OCI-LY3 (cell line): ENCODE results near the gene TNFAIP2.

Experiments
- H2AFZ ChIP-seq: fragments of 200-600, 300-600 bp; shearing (Covaris generic); 2 replicates; pipeline ENCODE4 v1.6.0; 2014; ENCODE audit warnings: antibody characterized with exemption, low read depth, low read length
- H3K27ac ChIP-seq: fragments of 200-600, 300-600 bp; sonication (generic); 2 replicates; pipeline ENCODE4 v1.5.1; 2014; ENCODE audit warnings: mild to moderate bottlenecking, low read length, moderate library complexity, mixed read lengths
- H3K27me3 ChIP-seq: fragments of 200-600, 300-600 bp; sonication (generic); 2 replicates; pipeline ENCODE4 v1.6.1; 2014; ENCODE audit warnings: low read depth, low read length, mixed read lengths
- H3K36me3 ChIP-seq: fragments of 200-600, 300-600 bp; sonication (generic); replicated peaks from 2 replicates; pipeline ENCODE3; 2014; ENCODE audit warnings: low read depth, low read length, mixed read lengths
- H3K4me1 ChIP-seq: fragments of 300-600, 200-600 bp; sonication (generic); 2 replicates; pipeline ENCODE4 v1.6.1; 2014; ENCODE audit warnings: low read length, mixed read lengths
- H3K4me2 ChIP-seq: fragments of 200-600, 300-600 bp; sonication (generic); 2 replicates; pipeline ENCODE4 v1.6.1; 2014; ENCODE audit warnings: low read length, mixed read lengths
- H3K4me3 ChIP-seq: fragments of 300-600, 200-600 bp; sonication (generic); 2 replicates; pipeline ENCODE4 v1.5.1; 2014; ENCODE audit warnings: antibody characterized with exemption, mild to moderate bottlenecking, low read length, moderate library complexity
- H3K79me2 ChIP-seq: fragments of 300-600, 200-600 bp; shearing (Covaris generic); 2 replicates; pipeline ENCODE4 v1.6.1; 2014; ENCODE audit warnings: mild to moderate bottlenecking, low read length, mixed read lengths
- H3K9ac ChIP-seq: fragments of 300-600, 200-600 bp; shearing (Covaris generic); 2 replicates; pipeline ENCODE4 v1.6.0; 2014; ENCODE audit warnings: mild to moderate bottlenecking, low read length, moderate library complexity
- H3K9me3 ChIP-seq: fragments of 200-600, 300-600 bp; shearing (Covaris generic); 2 replicates; pipeline ENCODE4 v1.6.1; 2014; ENCODE audit warnings: low read length, mixed read lengths; ENCODE audit not compliant: insufficient read depth
- H4K20me1 ChIP-seq: fragments of 200-600, 300-600 bp; sonication (generic); 2 replicates; pipeline ENCODE4 v1.6.1; 2016; ENCODE audit warnings: low read length, mixed read lengths; ENCODE audit not compliant: insufficient read depth
- EZH2phosphoT487 ChIP-seq: fragments of 200-600 bp; shearing (Covaris generic); IDR thresholded peaks from 2 replicates; pipeline ENCODE4 v1.6.1; 2018; ENCODE audit warnings: antibody characterized with exemption, mixed run types, low read depth
- TF ChIP-seq, protein P1 (sequence below): fragments of 200-600, 300-600 bp; sonication (generic); IDR thresholded peaks from 2 replicates; pipeline ENCODE4 v1.5.1; 2014; ENCODE audit warnings: antibody characterized with exemption, low read length, low read depth

TNFAIP2 gene

DNA sequence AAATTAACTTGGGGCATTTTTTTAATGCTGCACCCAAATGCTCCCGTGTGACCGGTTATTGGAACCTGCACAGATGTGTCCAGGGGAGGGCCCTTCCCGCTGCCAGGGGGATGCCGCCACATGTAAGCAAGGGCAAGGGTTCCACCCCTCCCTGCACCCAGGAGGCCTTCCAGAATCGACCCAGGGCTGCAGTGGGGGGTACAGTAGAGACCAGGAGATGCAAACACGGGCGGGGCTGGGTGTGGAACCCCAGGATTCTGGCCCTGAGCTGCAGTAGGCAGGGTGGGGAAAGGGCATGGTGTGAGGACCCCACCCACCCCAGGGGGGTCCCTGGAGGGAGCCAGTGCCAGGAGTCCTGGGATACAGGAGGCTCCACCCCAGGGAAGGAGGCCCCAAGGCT, 54.1 kb downstream of the TNFAIP2 start:
- H3K9me3 ChIP-seq, result peaks cover 13% of the 10 kb centered on the region
- no peak overlapping the region for H2AFZ ChIP-seq
- H3K4me1 ChIP-seq, result no peaks in the 10 kb centered on the region
- TF ChIP-seq EZH2phosphoT487, result no peak
- TF ChIP-seq, protein P1, sequence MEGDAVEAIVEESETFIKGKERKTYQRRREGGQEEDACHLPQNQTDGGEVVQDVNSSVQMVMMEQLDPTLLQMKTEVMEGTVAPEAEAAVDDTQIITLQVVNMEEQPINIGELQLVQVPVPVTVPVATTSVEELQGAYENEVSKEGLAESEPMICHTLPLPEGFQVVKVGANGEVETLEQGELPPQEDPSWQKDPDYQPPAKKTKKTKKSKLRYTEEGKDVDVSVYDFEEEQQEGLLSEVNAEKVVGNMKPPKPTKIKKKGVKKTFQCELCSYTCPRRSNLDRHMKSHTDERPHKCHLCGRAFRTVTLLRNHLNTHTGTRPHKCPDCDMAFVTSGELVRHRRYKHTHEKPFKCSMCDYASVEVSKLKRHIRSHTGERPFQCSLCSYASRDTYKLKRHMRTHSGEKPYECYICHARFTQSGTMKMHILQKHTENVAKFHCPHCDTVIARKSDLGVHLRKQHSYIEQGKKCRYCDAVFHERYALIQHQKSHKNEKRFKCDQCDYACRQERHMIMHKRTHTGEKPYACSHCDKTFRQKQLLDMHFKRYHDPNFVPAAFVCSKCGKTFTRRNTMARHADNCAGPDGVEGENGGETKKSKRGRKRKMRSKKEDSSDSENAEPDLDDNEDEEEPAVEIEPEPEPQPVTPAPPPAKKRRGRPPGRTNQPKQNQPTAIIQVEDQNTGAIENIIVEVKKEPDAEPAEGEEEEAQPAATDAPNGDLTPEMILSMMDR, result no peak
- H3K36me3 ChIP-seq, result no peaks in the 10 kb centered on the region
- no peak overlapping the region for H3K9ac ChIP-seq
- H4K20me1 ChIP-seq, result no peaks in the 10 kb centered on the region
- H3K27me3 ChIP-seq, result no peaks in the 10 kb centered on the region
- H3K79me2 ChIP-seq, result no peaks in the 10 kb centered on the region
- H3K4me3 ChIP-seq, result no peak overlapping the region
- H3K4me2 ChIP-seq, result no peak overlapping the region
- H3K27ac ChIP-seq, result no peak overlapping the region

- Histone ChIP-seq H3K9ac (no peak overlapping the region), H3K27me3 (no peaks in the 10 kb centered on the region), H3K4me3 (no peak overlapping the region), H3K79me2 (no peaks in the 10 kb centered on the region), H3K4me1 (no peaks in the 10 kb centered on the region), H3K4me2 (no peak overlapping the region), H3K36me3 (no peaks in the 10 kb centered on the region), H2AFZ (no peak overlapping the region), H3K27ac (no peak overlapping the region), H3K9me3 (peaks cover 4% of the 10 kb centered on the region), H4K20me1 (no peaks in the 10 kb centered on the region)
- no peak for TF ChIP-seq EZH2phosphoT487
- TF ChIP-seq, protein P1, result no peak
Observed at GRCh38 chr14:103178521-103178920, 55.3 kb downstream of the TNFAIP2 start.

- Histone ChIP-seq H3K27ac (no peak overlapping the region), H3K4me3 (no peak overlapping the region), H3K27me3 (no peaks in the 10 kb centered on the region), H3K36me3 (no peaks in the 10 kb centered on the region), H3K4me2 (no peak overlapping the region), H3K4me1 (no peaks in the 10 kb centered on the region), H2AFZ (no peak overlapping the region), H3K9me3 (no peaks in the 10 kb centered on the region; the same call in 1 of the 2 replicates), H4K20me1 (no peaks in the 10 kb centered on the region), H3K79me2 (no peaks in the 10 kb centered on the region), H3K9ac (no peak overlapping the region)
- TF ChIP-seq EZH2phosphoT487, result no peak
- TF ChIP-seq, protein P1, result no peak
Observed at GRCh38 chr14:103179094-103179493, 55.8 kb downstream of the TNFAIP2 start.

- Histone ChIP-seq H3K79me2 (no peaks in the 10 kb centered on the region), H3K9ac (no peak overlapping the region), H3K36me3 (no peaks in the 10 kb centered on the region), H3K4me2 (no peak overlapping the region), H3K27ac (no peak overlapping the region), H3K4me3 (no peak overlapping the region), H2AFZ (no peak overlapping the region), H3K27me3 (no peaks in the 10 kb centered on the region), H3K4me1 (no peaks in the 10 kb centered on the region), H3K9me3 (no peaks in the 10 kb centered on the region), H4K20me1 (no peaks in the 10 kb centered on the region)
- no peak for TF ChIP-seq EZH2phosphoT487
- TF ChIP-seq, protein P1, result no peak
Observed at GRCh38 chr14:103180331-103180730, 57.1 kb downstream of the TNFAIP2 start.
